NCI-H187 (cell line): ENCODE data around the gene KANK3.
"Not testable (repeated sequence)": the region's sequence is repeated elsewhere in the genome, so short reads cannot be mapped to it uniquely, and the experiment has no call there.

Experiments
- DNase-seq, 2 experiments: peaks; one replicate each; lab custom pipeline; 2025; lab: John Stamatoyannopoulos, UW

KANK3 gene

GRCh38 chr19:8370176-8371010 is 27.3 kb upstream of the KANK3 start:
- no peak for DNase-seq

DNA sequence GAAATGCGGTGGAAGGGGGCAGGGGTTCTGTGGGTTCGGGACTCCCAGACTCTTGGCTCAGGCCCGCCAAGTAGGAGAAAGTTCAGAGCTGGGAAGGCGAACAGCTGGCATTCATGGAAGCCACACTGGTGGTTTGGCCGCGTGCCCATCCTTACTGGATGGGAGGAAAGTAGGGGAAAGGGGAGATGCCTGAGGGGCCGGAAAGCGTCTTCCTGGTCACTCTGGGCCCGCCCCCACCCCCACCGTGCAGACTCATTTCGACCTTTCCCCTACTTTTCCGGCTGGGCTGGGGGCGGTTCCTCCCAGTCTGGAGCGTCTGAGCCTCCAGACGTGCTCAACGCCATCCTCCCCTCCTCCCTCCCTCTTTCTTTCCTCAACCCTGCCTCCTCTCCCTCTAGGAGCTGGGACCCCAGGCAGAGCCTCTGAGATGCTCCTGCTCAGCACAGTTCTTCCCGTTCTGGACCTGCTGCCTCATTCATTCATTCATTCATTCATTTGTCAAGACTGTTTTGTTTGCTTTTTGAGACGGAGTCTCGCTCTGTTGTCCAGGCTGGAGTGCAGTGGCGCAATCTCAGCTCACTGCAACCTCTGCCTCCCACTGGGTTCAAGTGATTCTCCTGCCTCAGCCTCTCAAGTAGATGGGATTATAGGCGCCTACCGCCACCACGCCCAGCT is 24.4 kb upstream of the KANK3 start:
- DNase-seq, result no peak

- no peak for DNase-seq
Measured at GRCh38 chr19:8366961-8367326, 23.9 kb upstream of the KANK3 start.

DNA sequence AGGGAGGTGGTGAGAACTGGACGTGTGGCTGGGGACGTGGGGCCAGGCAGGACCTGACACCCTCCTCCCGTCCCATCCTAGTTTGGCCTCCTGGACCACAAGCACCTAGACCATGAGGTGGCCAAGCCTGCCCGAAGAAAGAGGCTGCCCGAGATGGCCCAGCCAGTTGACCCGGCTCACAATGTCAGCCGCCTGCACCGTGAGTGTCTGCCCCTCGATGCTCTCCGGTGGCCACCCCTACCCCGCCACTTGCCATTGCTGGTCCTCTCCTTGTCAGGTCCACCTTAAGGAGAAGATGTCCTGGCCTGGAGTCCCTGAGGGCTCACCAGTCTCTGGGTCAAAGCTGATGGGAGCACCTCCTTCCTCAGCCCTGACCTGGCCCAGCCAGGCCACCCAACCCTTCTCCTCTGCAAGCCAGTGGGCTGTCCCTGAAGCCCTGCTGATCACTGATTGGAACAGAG is 23.1 kb upstream of the KANK3 start:
- DNase-seq, result no peak

DNA sequence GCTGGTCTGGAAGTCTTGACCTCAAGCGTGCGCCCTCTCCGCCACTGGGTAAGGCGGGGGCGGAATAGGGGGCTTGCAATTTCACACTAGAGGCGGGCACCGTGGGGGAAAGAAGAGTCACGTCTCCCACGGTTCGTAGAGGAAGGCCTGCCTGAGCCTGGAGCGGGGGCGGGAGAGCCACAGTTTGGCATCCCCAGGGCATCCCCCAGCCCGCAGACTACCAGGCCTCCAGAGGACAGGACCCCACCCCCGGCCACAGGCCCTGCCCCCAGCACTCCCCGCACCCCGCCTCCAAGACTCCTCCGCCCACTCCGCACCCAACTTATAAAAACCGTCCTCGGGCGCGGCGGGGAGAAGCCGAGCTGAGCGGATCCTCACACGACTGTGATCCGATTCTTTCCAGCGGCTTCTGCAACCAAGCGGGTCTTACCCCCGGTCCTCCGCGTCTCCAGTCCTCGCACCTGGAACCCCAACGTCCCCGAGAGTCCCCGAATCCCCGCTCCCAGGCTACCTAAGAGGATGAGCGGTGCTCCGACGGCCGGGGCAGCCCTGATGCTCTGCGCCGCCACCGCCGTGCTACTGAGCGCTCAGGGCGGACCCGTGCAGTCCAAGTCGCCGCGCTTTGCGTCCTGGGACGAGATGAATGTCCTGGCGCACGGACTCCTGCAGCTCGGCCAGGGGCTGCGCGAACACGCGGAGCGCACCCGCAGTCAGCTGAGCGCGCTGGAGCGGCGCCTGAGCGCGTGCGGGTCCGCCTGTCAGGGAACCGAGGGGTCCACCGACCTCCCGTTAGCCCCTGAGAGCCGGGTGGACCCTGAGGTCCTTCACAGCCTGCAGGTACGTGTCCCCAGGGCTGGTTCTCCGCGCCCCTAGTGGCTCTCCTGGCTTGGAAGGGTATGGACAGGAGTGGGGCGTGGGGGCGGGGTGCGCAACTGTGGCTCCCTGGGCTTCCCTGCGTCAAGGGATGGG is 21.0 kb upstream of the KANK3 start, which contains the start of gene ANGPTL4:
Gene ANGPTL4, plus strand, starts transcription at position 353 of the 969 bp plus-strand sequence. Its CDS starts 167 bp downstream, at position 520.
- no peak for DNase-seq

GRCh38 chr19:8361921-8362793 is 19.1 kb upstream of the KANK3 start:
- no peak for DNase-seq

DNA sequence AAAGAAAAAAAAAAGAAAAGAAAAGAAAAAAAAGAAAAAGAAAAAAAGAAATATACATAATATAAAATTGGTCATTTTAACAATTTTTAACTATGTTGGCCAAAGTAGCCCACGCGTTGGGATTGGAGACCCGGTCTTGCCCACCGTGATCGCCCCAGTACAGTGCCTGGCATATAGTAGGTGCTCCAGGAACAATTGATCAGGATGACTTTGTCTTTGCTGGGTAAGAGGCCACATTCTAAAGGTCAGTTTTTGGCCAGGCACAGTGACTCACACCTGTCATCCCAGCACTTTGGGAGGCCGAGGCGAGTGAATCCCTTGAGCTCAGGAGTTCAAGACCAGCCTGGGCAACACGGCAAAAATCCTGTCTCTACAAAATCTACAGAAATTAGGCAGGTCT is 17.1 kb upstream of the KANK3 start:
- no peak for DNase-seq

GRCh38 chr19:8358948-8359347 is 15.9 kb upstream of the KANK3 start:
- no peak for DNase-seq

GRCh38 chr19:8357007-8357521 is 14.0 kb upstream of the KANK3 start:
- no peak for DNase-seq

DNA sequence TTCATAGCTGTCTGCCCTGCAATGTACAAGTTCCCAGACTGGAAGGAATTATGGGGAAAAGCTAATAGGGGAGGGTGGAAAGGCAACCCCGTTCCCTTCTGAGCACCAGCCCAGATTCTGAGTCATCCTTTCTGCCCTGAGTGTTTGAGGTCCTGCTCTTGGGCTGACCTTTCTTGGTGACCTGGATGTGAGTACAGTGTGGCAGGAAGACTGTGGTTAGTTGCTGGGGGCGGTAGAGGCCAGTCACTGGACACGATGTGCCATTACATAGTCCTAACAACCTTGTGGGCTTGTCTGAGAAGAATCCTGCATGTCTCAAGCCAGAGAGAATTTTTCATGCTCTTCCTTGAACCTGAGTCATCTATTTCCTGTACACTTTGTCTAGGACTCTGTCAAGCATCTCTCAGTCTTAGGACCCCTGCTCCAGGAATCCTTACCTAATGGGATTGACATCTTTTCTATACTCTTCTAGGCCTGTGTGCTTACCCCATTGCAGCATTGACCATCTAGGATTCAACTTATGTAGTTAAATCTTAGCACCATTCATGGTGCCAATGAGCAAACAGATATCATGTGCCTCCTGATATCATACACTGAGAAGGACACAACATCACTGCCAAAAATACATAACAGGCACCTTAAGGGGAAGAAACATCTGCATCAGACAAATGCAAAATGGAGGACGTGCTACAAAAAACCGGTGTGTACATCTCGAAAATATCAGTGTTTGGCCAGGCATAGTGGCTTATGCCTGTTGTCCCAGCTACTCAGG is 12.8 kb upstream of the KANK3 start:
- no peak for DNase-seq

- not testable (repeated sequence) for DNase-seq
Measured at GRCh38 chr19:8352845-8353244, 9.8 kb upstream of the KANK3 start.

- DNase-seq, result no peak
Measured at GRCh38 chr19:8352134-8352827, 9.2 kb upstream of the KANK3 start.

DNA sequence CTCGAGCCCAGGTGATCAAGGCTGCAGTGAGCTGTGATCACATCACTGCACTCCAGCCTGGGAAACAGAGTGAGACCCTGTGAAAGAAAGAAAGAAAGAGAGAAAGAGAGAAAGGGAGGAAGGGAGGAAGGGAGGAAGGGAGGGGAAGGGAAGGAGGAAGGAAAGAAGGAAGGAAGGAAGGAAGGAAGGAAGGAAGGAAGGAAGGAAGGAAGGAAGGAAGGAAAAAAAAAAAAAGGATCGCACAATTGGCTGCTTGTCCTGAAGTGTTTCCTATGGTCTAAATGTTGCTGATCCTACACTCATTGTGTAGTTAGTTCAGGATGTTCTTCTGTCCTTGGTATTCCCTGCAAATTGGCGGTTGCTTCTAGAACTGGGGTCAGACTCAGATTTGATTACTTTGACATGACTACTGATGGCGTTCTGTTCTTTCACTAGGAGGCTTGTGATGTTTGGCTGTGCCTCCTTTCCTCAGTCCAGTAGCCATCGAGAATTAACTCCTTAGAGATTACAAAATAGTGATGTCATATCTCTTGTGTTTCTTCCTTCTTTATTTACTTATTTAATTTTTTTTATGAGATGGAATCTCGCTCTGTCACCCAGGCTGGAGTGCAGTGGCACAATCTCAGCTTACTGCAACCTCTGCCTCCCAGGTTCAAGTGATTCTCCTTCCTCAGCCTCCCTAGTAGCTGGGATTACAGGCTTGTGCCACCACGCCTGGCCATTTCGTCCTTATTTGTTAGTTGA is 6.7 kb upstream of the KANK3 start:
- not testable (repeated sequence) for DNase-seq

DNA sequence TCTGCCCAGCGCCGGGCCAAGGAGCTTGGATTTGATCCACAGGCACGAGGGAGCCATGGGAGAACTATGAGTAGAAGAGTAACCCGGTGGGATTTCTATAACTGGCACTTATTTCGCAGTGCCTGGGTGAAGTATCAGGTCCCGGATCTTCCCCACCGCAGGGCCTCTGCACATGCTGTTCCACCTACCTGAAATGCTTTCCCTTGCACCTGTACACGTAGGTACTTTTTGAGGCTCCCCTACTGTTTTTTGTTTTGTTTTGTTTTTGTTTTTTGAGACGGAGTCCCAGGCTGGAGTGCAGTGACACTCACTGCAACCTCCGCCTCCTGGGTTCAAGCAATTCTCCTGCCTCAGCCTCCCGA is 402 bp upstream of the KANK3 start:
- DNase-seq, result no peak

DNA sequence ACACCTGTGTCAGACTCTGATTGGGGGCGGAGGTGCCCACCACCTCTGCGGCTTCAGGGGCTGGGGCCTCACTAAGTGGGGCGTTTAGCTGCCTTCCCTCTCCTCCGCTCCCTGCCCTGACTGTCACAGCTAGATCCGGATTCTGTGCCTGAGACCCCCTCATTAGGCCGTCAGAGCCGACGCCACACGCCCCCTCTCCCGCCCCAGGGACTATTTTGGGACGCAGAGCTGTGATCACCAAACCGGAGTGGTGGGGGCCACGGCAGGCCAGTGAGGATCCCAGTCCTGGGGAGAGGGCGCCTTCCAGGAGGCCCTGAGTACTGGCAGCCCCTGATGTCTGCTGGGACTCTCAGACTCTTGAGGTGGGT is 762 bp downstream of the KANK3 start:
- no peak for DNase-seq

DNA sequence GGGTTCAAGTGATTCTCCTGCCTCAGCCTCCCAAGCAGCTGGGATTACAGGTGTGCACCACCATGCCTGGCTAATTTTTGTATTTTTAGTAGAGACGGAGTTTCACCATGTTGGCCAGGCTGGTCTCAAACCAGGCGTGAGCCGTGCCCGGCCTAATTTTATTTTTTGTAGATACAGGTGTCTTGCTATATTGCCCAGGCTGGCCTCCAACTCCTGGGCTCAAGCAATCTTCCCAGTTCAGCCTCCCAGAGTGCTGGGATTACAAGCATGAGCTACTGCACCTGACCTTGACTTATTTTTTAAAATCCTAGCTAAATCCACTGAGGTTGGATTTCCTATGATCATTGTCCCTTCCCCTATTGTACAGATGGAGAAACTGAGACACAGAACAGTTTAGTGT is 1.6 kb downstream of the KANK3 start:
- not testable (repeated sequence) for DNase-seq

- DNase-seq, result no peak
Measured at GRCh38 chr19:8340341-8341096, 2.5 kb downstream of the KANK3 start.

DNA sequence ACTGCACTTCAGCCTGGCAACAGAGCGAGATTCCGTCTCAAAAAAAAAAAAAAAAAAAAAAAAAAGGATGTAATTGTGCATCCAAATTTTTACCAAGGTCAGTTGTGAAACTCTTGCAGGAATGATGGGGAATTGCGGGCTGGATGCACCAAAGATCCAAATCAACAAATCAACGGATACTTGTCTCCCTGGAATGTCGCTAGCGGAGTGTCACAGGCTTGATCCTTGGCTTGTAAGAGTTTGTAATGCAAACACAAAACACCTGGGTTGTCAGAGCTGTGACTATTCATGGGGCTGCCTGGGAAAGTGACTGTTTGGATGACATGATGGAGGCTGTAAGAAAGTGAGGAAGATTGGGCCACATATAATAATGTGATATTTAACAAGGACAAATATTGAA is 4.2 kb downstream of the KANK3 start:
- DNase-seq, result no peak
